Measurements from ENCODE around the gene FCAR. TPM values are rescaled to one million over a fixed set of nuclear protein-coding genes. Genes with fewer than 3 reads are reported as not detected.

The FCAR gene
- total and polyA plus RNA-seq, 2 experiments from 2014 or later: not detected

DNA sequence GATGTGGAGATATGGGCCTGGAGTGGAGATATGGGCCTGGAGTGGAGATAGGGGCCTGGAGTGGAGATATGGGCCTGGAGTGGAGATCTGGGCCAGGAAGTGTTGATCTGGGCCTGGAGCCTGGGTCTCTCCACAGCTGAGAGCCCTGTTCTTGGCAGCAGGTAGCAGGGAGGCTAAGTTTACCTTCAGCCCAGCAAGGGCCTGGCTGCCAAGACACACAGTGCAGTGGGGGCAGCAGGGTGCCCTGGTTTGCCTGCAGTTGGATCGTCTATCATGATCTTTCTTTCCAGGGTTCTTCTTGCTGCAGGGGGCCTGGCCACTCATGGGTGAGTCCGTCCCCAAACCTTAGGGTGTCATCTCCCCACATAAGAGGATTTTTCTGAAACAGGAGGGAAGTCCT is 23.1 kb upstream of the FCAR start (continued):
- TF ChIP-seq, protein P1, sequence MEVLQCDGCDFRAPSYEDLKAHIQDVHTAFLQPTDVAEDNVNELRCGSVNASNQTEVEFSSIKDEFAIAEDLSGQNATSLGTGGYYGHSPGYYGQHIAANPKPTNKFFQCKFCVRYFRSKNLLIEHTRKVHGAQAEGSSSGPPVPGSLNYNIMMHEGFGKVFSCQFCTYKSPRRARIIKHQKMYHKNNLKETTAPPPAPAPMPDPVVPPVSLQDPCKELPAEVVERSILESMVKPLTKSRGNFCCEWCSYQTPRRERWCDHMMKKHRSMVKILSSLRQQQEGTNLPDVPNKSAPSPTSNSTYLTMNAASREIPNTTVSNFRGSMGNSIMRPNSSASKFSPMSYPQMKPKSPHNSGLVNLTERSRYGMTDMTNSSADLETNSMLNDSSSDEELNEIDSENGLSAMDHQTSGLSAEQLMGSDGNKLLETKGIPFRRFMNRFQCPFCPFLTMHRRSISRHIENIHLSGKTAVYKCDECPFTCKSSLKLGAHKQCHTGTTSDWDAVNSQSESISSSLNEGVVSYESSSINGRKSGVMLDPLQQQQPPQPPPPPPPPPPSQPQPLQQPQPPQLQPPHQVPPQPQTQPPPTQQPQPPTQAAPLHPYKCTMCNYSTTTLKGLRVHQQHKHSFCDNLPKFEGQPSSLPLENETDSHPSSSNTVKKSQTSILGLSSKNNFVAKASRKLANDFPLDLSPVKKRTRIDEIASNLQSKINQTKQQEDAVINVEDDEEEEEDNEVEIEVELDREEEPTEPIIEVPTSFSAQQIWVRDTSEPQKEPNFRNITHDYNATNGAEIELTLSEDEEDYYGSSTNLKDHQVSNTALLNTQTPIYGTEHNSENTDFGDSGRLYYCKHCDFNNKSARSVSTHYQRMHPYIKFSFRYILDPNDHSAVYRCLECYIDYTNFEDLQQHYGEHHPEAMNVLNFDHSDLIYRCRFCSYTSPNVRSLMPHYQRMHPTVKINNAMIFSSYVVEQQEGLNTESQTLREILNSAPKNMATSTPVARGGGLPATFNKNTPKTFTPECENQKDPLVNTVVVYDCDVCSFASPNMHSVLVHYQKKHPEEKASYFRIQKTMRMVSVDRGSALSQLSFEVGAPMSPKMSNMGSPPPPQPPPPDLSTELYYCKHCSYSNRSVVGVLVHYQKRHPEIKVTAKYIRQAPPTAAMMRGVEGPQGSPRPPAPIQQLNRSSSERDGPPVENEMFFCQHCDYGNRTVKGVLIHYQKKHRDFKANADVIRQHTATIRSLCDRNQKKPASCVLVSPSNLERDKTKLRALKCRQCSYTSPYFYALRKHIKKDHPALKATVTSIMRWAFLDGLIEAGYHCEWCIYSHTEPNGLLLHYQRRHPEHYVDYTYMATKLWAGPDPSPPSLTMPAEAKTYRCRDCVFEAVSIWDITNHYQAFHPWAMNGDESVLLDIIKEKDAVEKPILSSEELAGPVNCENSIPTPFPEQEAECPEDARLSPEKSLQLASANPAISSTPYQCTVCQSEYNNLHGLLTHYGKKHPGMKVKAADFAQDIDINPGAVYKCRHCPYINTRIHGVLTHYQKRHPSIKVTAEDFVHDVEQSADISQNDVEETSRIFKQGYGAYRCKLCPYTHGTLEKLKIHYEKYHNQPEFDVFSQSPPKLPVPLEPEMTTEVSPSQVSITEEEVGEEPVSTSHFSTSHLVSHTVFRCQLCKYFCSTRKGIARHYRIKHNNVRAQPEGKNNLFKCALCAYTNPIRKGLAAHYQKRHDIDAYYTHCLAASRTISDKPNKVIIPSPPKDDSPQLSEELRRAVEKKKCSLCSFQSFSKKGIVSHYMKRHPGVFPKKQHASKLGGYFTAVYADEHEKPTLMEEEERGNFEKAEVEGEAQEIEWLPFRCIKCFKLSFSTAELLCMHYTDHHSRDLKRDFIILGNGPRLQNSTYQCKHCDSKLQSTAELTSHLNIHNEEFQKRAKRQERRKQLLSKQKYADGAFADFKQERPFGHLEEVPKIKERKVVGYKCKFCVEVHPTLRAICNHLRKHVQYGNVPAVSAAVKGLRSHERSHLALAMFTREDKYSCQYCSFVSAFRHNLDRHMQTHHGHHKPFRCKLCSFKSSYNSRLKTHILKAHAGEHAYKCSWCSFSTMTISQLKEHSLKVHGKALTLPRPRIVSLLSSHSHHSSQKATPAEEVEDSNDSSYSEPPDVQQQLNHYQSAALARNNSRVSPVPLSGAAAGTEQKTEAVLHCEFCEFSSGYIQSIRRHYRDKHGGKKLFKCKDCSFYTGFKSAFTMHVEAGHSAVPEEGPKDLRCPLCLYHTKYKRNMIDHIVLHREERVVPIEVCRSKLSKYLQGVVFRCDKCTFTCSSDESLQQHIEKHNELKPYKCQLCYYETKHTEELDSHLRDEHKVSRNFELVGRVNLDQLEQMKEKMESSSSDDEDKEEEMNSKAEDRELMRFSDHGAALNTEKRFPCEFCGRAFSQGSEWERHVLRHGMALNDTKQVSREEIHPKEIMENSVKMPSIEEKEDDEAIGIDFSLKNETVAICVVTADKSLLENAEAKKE (CRISPR knock-in tag; IDR thresholded peaks at IDR 0.05): no peak
- TF ChIP-seq ZNF114 (CRISPR knock-in tag; IDR thresholded peaks at IDR 0.05): no peak

DNA sequence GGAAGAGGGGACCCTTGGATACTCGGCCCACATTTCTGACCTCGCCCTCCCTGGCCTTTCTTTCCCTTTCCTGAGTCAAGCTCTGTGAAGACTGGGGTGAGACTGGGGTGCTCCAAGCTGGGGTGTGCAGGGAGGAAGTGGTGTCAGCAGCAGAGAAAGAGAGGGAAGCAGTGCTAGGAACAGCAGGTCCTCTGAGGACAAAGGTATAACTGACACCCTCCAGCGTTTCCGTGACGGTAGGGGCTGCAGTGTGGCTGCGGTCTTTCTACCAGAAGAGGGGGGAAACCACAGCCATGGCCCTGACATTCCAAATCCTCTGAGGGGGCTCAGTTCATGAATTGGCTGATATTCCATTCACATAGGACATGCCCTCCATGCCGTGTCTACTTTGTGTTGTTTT is 22.7 kb upstream of the FCAR start:
- Mint-ChIP-seq H3K36me3 (ENCODE audit: low read depth) (peaks cover 52% of the 10 kb centered on the region), H3K4me3 (no peak overlapping the region), H3K9me3 (peaks cover 97% of the 10 kb centered on the region), H3K27ac (no peak overlapping the region), H3K27me3 (ENCODE audit: insufficient read depth, low read depth, poor library complexity) (peaks cover 9% of the 10 kb centered on the region), H3K4me1 (no peaks in the 10 kb centered on the region)
- Histone ChIP-seq H2AFZ (no peak overlapping the region), H4K20me1 (replicated peaks; ENCODE audit: insufficient read depth) (no peaks in the 10 kb centered on the region), H3K4me3 (no peak overlapping the region), H3K79me2 (replicated peaks; ENCODE audit: insufficient read depth) (no peaks in the 10 kb centered on the region), H3K4me2 (no peak overlapping the region), H3K9me2 (ENCODE audit: insufficient read depth) (no peaks in the 10 kb centered on the region), H3F3A (replicated peaks; ENCODE audit: low read depth) (no peaks in the 10 kb centered on the region), H3K27ac (ENCODE audit: low read depth) (no peak overlapping the region), H3K36me3 (ENCODE audit: insufficient read depth) (no peaks in the 10 kb centered on the region), H3K4me1 (ENCODE audit: insufficient read depth) (no peaks in the 10 kb centered on the region), H3K27me3 (ENCODE audit: insufficient read depth) (no peaks in the 10 kb centered on the region)
- ATAC-seq (no peak), DNase-seq (ENCODE audit: low spot score) (no peak)
- TF ChIP-seq ZNF331 (CRISPR knock-in tag; IDR thresholded peaks at IDR 0.05; ENCODE audit: low read depth) (no peak), CREB1 (CRISPR knock-in tag; IDR thresholded peaks at IDR 0.05; ENCODE audit: low read depth) (no peak), ZNF114 (CRISPR knock-in tag; IDR thresholded peaks at IDR 0.05) (no peak), POLR2AphosphoS5 (IDR thresholded peaks at IDR 0.05; ENCODE audit: low read depth) (no peak), EZH2 (IDR thresholded peaks at IDR 0.05; ENCODE audit: low read depth, unreplicated experiment) (no peak), NANOG (IDR thresholded peaks at IDR 0.05; ENCODE audit: borderline replicate concordance) (no peak), EZH2phosphoT487 (IDR thresholded peaks at IDR 0.05; ENCODE audit: unreplicated experiment) (no peak)
- TF ChIP-seq, protein P2, sequence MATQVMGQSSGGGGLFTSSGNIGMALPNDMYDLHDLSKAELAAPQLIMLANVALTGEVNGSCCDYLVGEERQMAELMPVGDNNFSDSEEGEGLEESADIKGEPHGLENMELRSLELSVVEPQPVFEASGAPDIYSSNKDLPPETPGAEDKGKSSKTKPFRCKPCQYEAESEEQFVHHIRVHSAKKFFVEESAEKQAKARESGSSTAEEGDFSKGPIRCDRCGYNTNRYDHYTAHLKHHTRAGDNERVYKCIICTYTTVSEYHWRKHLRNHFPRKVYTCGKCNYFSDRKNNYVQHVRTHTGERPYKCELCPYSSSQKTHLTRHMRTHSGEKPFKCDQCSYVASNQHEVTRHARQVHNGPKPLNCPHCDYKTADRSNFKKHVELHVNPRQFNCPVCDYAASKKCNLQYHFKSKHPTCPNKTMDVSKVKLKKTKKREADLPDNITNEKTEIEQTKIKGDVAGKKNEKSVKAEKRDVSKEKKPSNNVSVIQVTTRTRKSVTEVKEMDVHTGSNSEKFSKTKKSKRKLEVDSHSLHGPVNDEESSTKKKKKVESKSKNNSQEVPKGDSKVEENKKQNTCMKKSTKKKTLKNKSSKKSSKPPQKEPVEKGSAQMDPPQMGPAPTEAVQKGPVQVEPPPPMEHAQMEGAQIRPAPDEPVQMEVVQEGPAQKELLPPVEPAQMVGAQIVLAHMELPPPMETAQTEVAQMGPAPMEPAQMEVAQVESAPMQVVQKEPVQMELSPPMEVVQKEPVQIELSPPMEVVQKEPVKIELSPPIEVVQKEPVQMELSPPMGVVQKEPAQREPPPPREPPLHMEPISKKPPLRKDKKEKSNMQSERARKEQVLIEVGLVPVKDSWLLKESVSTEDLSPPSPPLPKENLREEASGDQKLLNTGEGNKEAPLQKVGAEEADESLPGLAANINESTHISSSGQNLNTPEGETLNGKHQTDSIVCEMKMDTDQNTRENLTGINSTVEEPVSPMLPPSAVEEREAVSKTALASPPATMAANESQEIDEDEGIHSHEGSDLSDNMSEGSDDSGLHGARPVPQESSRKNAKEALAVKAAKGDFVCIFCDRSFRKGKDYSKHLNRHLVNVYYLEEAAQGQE (IDR thresholded peaks at IDR 0.05; ENCODE audit: unreplicated experiment): no peak
- TF ChIP-seq, protein P3, sequence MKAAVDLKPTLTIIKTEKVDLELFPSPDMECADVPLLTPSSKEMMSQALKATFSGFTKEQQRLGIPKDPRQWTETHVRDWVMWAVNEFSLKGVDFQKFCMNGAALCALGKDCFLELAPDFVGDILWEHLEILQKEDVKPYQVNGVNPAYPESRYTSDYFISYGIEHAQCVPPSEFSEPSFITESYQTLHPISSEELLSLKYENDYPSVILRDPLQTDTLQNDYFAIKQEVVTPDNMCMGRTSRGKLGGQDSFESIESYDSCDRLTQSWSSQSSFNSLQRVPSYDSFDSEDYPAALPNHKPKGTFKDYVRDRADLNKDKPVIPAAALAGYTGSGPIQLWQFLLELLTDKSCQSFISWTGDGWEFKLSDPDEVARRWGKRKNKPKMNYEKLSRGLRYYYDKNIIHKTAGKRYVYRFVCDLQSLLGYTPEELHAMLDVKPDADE (IDR thresholded peaks at IDR 0.05): no peak
